ENCODE data around the gene PTPRT. TPM values are rescaled to one million over a fixed set of nuclear protein-coding genes. Genes with fewer than 3 reads are reported as not detected.

The PTPRT gene
- total RNA-seq, 1 experiment from 2014 or later, result 0.13 TPM

GRCh38 chr20:42775866-42776265 is 413.8 kb downstream of the PTPRT start:
- Histone ChIP-seq H2AFZ (ENCODE audit: low read length) (no peak overlapping the region), H2BK5ac (ENCODE audit: insufficient read length, low read length) (no peak overlapping the region), H2BK15ac (ENCODE audit: low read depth, low read length) (no peak overlapping the region), H3K4me2 (ENCODE audit: insufficient read depth, insufficient read length, low read length) (no peak overlapping the region), H2BK20ac (ENCODE audit: low read depth, low read length, poor library complexity, severe bottlenecking) (no peak overlapping the region), H4K8ac (replicated peaks; ENCODE audit: insufficient read length, low read depth, low read length) (no peak overlapping the region), H3K23ac (ENCODE audit: insufficient read length, low read depth, low read length) (no peak overlapping the region), H3K79me1 (ENCODE audit: insufficient read depth, low read depth, low read length, poor library complexity, severe bottlenecking) (no peaks in the 10 kb centered on the region), H3K9me3 (ENCODE audit: control insufficient read depth, low read depth, low read length) (no peaks in the 10 kb centered on the region), H2BK12ac (ENCODE audit: insufficient read length, low read depth, low read length) (no peak overlapping the region), H3K4me1 (ENCODE audit: insufficient read depth, low read length) (no peaks in the 10 kb centered on the region), H3K18ac (ENCODE audit: insufficient read length, low read depth, low read length) (no peak overlapping the region), H3K23me2 (ENCODE audit: insufficient read length, low read depth, low read length, poor library complexity, severe bottlenecking) (no peaks in the 10 kb centered on the region), H4K5ac (ENCODE audit: insufficient read length, low read depth, low read length) (no peak overlapping the region), H3K9ac (ENCODE audit: extremely low read depth, insufficient read length, low read length) (no peak overlapping the region), H3K14ac (ENCODE audit: insufficient read depth, low read length) (no peak overlapping the region), H4K20me1 (ENCODE audit: control insufficient read depth, insufficient read depth, insufficient read length) (no peaks in the 10 kb centered on the region), H4K91ac (ENCODE audit: insufficient read length, low read depth, low read length) (no peak overlapping the region), H3K27me3 (ENCODE audit: insufficient read depth, low read length) (no peaks in the 10 kb centered on the region), H2AK5ac (ENCODE audit: insufficient read length, low read length) (no peak overlapping the region), H3K27ac (ENCODE audit: insufficient read length, low read depth, low read length) (no peak overlapping the region), H3K79me2 (ENCODE audit: insufficient read depth, low read length) (no peaks in the 10 kb centered on the region), H2BK120ac (ENCODE audit: low read depth, low read length, poor library complexity, severe bottlenecking) (no peak overlapping the region), H3T11ph (ENCODE audit: low read length) (no peak overlapping the region), H3K56ac (ENCODE audit: insufficient read length, low read depth, low read length) (no peak overlapping the region), H3K4ac (ENCODE audit: low read depth, low read length) (no peak overlapping the region)
- Mint-ChIP-seq H3K27ac (no peak overlapping the region), H3K36me3 (ENCODE audit: insufficient read depth in 1 of 3, low read depth in 3 of 3) (no peaks in the 10 kb centered on the region), H3K27me3 (ENCODE audit: low read depth) (peaks cover 2% of the 10 kb centered on the region; the same call in 1 of the 2 replicates), H3K4me1 (peaks cover 5 to 8% of the 10 kb centered on the region in 2 experiments; a peak in 2 of 4 replicates), H3K4me3 (no peak overlapping the region), H3K9me3 (no peaks in the 10 kb centered on the region)
- DNase-seq, result no peak
- WGBS (ENCODE audit: extremely low coverage, insufficient read length, low lambda C conversion rate), result no CpG with 5 or more reads among the region's 3 CpGs
- TF ChIP-seq CTCF (conservative IDR thresholded peaks at IDR 0.05), result no peak
